GM21390 (cell line): ENCODE data around the gene ZNF740.
A peak's percentile ranks its signal among the peaks of the same experiment; 100 is the strongest.
"Not testable (repeated sequence)": the region's sequence is repeated elsewhere in the genome, so short reads cannot be mapped to it uniquely, and the experiment has no call there.

Experiments
- ATAC-seq: cut with Tn5 transposase; IDR thresholded peaks from one replicate; pipeline ENCODE4 v1.9.1; 2021; ENCODE audit not compliant: unreplicated experiment

The ZNF740 gene

DNA sequence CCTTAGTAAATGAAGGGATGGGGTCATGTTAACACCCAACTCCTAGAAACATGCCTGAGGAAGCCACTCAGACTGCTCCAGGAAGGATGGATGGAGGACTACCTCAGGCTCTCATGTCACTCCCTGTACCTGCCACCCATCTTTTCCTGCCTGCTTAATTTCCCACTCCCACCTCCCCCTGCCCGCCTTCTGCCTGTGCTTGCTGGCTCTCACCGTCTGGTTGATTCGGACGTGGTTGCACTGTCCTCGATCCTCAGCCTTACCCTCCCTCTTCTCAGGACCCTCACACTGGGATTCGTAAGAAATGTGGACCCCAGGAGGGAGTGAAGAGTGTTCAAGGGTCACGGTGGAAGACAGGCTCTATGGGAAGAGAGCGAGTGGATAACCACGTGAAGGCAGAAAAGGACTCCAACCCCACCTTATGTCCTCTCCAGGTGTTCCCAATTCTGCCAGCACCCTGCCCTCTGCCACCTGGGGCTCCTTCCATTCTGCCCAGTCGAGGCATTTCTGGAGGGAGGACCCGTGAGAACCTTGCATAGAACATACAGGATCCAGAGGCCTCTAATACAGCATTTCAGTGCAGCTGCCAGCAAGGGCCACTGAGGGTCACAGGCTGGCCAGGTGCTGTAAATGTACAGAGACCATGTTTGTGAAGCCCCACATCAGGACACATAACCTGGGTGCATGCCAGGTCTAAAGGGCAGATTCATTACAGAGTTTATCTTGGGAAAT is 13.6 kb downstream of the ZNF740 start:
- ATAC-seq, result no peak

DNA sequence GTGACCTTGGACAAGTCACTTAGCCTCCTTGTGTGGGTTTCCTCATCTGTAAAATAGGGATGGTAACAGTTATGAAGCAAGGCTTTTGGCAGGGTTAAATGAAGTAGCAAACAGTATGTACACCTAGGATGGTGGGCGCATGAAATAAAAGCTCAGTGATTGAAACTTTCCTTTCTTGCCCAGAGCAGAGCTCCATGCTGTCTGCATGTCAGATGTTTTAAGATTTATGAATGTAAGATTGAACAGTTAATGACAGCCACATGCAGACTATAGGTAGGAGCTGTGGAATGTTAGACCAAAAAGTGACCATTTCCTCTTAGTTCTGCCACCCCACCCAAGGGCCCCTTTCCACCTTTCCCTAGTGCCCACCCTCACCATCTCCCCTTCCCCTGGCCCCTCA is 14.5 kb downstream of the ZNF740 start:
- ATAC-seq, result no peak

DNA sequence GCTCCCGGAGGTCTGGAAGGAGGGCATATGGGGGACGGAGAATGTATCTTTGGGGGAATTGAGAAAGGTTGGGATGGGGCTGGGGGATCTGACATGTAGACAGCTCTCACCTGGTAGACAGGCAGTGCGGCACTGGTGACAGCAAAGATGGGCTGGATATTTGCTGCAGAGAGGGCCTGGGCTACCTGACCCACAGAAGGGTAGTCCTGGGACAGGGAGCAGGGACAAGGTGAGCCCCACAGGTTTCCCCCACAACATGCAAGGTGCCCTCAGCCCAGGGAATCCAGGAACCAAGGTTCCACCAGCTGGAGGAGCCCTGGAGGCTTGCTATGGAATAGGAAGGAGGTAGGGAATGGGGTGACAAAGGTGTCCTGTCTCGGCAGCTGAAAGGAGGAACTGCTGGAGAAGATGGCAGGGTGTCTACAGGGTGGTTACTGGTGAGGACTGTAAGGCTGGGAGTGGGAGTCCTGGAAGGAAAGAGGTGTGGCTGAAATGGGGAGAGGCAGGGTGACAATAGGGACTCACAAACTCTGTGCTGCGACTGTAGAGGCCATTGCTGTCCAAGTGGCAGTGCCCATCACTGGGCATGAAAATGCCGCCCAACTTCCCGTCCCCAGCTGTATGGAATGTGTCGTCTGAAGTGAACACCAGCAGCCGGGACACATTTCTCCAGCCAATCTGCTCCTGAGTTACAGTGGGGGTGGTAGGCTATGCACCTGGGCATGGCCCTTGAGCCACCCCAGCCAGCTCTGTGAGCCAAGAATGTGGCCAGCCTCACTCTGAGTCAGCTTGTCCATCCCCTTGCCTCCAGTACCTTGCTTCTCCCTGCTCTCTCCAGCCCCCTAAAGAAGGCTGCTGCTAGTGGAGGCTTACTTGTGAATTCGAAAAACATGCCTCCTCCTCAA is 15.2 kb downstream of the ZNF740 start:
- no peak for ATAC-seq

DNA sequence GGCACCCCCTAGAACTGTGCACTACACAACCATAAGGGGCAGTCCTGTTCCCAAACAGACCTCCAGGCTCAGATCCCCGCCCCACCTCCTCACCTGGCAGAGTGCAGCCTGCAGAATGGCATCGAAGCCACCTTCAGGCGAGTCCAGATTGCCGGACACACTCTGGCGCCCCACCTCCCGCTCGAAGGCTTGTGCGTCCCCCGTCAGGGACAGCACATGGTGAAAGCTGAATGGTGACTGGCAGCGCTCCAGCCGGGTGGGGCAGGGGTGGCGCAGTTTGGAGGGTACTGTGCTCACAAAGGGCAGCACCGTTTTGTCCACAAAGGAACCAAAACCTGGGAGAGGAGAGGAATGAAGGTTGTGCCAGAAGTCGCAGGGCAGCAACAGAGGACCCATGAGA is 16.0 kb downstream of the ZNF740 start:
- ATAC-seq, result no peak

DNA sequence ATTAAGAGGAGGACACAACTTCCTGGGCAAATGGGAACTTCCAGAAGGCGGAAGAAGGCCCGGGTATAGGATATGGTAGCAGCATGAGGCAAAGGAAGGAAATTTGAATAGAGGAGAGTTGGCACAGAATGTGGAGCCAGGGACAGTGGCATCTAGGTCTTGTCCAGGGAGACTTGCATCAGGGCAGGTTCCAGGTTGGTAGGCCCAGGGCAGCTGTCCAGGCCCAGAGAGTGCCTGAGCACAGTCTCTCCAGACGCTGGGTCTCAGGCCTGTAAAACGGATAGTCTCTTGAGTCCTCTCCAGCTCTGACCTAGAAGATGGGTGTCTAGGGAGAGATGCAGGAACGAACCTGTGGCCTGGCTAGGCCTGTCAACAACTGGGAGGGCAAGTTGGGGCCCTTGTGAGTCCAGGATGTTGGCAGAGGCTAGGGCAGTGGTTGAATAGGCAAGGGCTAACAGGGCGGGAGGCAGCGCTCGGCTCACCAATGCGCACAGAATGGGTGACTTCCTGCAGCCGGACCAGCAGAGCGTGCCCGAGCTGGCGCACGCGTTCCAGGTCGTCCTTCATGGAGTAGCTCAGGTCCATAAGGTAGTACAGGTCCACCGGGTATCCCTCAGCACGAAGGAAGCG is 16.6 kb downstream of the ZNF740 start:
- ATAC-seq, result no peak

DNA sequence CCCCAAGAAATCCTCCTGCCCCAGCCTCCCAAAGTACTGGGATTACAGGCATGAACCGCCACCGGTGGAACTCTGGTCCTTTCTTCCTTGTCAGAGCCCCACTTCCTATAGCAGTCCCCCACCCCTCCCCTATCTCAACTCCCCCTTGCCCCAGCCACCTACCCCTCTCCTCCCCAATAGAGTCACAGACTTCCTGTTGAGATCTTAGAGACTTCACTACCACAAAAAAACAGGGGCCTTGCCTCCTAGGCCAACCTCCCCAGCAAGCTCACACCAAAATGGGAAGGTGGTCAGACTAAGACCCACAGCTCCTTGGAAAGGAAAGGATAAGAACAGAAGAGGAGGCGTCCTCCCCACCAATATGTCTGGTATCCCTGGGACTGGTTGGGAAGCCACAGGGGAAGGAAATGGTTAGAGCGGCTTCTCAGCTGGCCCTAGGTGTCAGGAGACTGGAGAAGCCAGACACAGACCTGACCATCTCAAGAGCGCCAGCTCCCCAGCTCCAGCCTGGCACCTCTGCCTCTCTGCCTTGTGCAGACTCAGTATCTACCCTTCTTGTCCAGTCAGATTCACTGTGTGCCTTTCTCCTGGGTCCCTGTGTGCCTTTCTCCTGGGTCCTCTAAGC is 18.1 kb downstream of the ZNF740 start:
- ATAC-seq, result no peak

DNA sequence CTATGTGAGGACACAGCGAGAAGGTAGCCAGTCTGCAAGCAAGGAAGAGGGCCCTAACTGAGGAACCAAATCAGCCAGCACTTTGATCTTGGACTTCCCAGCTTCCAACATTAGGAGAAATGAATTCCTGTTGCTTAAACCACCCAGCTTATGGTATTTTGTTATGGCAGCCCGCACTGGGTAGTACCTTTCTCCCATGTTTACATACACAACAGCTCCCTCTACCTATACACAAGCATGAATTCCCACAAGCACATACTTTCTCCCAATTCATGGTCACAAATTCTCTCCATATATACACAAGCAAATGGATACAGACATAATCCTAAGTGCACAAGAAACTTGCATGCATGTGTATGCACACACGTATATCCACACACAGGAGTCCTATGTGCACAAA is 19.2 kb downstream of the ZNF740 start:
- ATAC-seq, result no peak

DNA sequence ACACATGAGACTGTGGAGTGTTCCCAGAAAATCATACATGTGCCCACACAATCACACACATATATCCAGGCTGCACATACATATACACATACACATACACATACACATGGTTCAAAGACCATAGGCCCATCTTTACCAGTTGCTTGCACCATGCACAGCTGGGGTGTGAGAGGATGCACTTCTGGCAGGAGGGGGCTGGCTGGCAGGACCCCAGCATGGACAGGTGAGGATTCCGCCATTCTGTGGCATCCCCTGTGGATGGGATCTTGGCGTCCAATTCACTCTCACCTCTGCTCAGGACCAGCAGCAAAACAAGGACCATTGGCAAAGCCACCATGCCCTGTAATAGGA is 19.6 kb downstream of the ZNF740 start:
- peak; percentile 11 for ATAC-seq

DNA sequence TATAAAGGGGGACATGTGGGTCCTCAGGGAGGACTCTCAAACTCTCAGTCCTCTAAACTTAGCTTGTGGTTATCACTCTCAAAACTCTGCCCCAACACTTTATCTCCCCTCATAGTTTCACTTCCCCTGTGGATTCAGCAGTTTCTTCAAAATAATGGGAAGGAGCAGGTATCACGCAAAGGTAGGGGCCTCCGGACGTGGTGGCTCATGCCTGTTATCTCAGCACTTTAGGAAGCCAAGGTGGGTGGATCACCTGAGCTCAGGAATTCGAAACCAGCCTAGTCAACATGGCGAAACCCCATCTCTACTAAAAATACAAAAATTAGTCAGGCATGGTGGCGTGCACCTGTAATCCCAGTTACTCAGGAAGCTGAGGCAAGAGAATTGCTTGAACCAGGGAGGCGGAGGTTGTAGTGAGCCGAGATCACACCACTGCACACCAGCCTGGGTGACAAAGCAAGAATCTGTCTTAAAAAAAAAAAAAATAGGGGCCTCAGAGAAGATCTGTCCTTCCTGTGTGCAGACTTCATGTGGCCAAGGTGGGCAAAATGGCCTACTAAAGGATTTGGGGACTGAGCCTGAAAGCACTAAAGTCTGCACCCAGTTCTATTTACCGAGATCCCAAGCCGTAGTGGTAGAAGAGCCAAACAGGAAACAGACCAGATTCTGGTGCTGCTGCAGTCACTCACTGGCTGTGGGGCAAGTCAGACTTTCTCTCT is 20.1 kb downstream of the ZNF740 start:
- peak; percentile 61 for ATAC-seq

DNA sequence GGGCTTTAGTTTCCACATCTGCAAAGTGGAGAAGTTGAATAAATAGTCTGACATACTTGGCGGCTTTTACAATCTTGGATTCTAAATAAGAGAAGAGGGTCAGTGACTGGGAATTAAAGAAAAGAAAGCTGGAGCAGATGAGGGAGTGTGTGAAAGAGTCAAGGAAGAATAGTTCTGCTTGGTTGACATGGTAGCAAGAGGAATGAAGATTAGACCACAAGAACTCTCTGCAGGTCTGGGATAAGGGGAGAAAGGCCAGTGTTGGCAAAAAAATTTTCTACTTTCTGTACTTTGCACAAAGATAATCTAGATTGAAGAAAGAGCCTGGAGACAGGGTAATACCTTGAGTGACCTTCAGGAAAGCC is 20.6 kb downstream of the ZNF740 start:
- ATAC-seq, result no peak

DNA sequence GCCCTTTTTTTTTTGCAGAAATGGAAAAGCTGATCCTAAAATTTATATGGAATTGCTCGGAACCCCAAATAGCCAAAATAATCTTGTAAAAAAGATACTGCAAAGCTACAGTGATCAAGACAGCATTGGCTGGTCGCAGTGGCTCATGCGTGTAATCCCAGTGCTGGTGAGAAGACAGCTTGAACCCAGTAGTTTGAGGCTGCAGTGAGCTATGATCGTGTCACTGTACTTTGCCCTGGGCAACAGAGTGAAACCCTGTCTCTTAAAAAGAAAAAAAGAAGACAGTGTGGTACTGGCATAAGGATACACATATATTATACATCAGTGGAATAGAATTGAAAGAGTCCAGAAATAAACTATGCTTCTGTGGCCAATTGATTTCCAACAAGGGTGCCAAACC is 21.1 kb downstream of the ZNF740 start:
- no peak for ATAC-seq

DNA sequence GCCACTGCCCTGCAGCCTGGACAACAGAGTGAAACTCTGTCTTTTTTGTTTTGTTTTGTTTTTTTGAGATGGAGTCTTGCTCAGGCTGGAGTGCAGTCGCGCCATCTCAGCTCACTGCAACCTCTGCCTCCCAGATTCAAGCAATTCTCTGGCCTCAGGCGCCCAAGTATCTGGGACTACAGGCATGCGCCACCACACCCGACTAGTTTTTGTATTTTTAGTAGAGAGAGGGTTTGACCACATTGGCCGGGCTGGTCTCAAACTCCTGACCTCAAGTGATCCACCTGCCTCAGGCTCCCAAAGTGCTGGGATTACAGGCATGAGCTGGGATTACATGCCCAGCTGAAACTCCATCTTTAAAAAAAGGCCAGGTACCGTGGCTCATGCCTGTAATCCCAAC is 21.8 kb downstream of the ZNF740 start:
- ATAC-seq, result not testable (repeated sequence)

DNA sequence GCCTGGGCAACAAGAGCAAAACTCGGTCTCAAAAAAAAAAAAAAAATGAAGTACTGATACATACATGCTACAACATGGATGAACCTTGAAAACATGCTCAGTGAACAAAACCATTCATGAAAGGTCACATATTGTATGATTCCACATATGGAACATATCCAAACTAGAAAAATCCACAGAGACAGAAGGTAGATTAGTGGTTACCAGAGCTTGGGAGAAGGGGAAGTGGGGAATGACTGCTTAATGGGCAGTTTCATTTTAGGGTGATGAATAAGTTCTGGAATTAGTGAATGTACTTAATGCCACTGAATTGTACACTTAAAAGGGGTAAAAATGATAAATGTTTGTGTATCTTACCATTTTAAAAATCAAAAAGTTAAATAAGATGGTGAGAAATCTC is 23.8 kb downstream of the ZNF740 start:
- ATAC-seq, result no peak

DNA sequence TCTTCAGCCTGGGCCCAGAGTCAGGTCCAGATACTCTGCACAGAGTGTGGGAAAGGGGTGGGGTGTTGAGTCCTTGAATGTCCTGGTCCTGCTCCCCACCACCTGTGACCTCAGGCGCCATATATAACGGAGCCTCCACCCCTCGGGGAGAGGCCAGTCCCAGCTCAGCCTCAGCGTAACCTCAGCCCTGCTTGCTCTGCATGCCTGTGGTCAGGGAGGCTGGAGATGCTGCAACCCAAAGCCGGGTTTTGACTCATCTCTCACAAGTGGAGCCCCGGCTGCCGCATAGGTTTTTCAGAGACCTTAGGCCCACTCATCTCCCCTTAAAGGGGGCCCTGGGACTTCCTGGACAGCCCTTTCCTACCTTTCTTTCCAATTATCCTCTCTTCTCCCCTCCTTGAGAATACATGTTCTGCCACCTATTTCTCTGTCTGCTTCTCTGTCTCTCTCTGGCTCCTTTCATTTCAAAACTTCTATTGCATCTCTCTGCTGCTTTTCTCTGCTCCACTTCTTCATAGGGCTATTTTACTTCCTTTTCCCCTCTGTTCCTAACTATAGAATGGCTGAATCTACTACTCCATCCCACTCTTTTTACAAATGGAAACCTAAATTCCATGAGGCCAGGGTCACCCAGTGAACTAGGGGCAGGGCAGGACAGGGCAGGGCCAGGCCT is 25.4 kb downstream of the ZNF740 start:
- peak; percentile 62 for ATAC-seq

DNA sequence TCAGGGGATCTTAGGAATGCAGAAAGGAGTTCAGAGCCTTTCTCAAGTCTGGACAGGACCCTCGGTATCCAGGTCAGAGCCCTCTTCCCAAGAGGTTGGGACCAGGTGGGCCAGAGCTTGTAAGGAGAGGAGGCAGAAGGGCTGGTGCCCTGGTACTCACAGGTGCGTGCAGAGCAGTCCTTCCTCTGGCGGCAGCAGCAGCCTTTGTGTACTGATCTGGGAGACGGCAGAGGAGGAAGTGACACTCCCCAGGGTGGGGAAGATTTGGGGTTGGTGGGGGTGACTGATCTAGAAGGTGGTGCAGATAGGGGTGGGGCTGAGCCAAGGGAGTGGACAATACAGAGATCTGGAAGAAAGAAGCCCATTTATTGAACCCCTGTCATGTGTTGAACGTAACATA is 26.5 kb downstream of the ZNF740 start, which contains the start of gene ITGB7:
ITGB7 (minus strand) TSS at position 210 of the 400 bp plus-strand sequence. CDS start 6,808 bp downstream, outside the sequence.
- peak; percentile 47 for ATAC-seq

DNA sequence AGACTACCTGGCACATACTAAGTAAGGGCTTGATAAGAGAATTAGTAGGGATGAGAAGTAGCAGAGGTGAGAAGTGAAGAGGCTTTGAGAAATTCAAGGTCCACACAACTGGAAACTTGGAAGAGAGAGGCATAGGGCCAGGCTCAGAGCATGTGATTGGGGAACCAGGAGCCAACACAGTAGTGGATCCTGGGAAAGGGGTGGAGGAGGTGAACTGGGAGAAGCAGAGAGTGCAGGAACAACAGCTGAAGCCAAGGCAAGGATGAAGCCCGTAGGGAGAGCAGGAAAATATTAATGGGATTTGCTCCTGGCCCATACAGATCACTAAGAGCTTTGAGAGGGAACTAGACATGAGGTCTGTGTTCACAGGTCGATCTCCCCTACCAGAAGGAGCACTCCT is 27.9 kb downstream of the ZNF740 start:
- ATAC-seq, result no peak

DNA sequence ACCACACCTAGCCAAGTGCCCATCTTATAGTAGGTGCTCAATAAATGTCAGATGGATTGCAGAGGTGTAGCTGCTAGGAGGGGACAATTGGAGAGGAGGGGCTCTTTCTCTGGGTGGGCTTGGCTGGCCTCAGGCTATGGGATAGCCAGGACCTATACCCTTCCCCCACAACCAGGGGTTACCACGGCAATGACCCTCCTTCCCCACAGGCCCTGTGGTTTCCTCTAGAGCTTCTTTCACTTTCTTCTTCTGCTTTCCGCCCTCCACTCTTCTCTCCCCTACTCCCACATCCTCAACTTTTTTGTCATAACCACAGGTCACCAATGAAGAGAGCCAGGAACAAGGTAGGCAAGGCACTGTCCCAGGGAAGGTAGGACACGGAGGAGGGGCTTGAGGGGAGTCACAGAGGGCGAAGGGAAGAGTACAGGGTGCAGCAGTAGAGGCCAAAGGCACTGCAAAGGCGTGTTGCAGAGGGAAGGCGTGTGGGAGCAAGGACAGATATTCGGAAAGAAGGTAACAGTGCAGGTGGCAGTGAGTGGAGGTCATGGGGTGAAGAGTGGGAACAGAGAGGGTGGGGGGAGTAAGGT is 28.4 kb downstream of the ZNF740 start:
- ATAC-seq, result peak; percentile 41

DNA sequence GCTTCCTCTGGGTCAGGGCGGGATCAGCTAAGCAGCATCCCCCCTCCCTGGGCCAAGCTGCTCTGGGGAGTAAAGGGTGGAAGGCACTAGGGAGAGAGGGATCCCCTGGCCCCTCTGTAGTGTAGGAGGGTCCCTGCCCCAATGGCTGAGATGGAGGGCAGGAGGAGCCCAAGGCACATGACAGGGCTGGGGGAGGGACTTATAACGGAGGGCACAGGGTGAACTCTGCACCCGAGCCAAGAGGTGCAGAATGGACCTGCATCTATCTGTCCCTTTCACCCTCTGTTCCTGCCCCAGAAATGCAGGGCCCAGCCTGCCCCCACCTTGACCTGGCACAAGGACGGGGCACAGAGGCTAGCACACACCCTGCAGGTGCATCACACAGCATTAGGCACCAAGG is 30.3 kb downstream of the ZNF740 start:
- ATAC-seq, result no peak

DNA sequence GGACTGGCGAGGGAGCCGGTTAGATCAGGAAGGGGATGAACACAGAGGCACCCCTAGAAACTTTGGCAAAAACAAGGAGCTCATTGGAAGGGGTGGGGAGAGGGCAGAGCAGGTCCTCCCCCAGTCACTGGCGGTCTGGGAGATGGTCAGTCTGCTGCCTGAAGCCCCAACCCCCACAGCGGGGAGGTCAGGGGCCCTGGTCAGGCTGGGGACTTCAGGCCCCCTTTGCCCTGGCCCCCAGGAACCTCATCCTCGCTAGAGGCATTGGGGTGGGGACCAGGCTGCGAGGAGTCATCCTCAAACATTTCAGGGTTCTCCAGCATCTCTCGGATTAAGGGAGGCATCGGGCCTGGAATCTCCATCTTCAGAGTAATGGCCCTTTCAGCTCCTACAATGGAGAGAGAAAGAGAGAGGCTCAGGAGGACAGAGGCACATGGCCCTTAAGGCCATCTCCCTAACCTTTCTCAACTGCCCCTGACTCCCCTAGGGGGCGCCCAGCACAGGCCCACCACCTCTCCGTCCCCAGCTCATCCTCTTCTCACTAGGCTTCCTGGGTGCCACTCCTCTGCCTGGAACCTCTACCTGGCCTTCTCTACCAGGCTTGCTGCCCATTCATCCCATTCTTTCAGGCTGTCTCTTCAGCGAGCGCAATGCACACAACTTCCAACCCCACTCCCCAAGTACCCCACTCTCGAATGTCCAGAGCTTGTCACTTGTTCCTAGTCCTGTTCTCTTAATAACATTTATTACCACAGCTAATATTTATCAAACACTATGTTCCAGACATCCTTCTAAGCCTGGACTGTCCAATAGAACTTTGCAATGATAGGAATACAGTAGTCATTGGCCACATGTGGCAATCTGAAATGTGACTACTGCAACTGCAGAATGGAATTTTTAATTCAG is 31.2 kb downstream of the ZNF740 start:
- no peak for ATAC-seq
